Transverse colon (tissue), 4 donors: ENCODE measurements around the gene PAX7. TPM values are rescaled to one million over a fixed set of nuclear protein-coding genes. Genes with fewer than 3 reads are reported as not detected.
"Not testable (repeated sequence)": the region's sequence is repeated elsewhere in the genome, so short reads cannot be mapped to it uniquely, and the experiment has no call there.

ENCODE experiments used
- DNase-seq: peaks from one replicate; pipeline ENCODE4 v3.0.0-alpha.2; 2019
- H3K27ac ChIP-seq, 4 donors: fragments of 200-600 bp; sonication (generic); 2 replicates each; pipeline ENCODE4 v1.5.1; 2016 to 2018; ENCODE audit warnings: inconsistent platforms in 4 of 4
- H3K27me3 ChIP-seq: fragments of 200-600 bp; sonication (generic); 2 replicates; pipeline ENCODE4 v1.5.1; 2017; ENCODE audit warnings: inconsistent platforms
- H3K36me3 ChIP-seq, 4 donors: fragments of 200-600 bp; sonication (generic); 2 replicates each; pipeline ENCODE4 v1.5.1; 2017 to 2019; ENCODE audit warnings: inconsistent platforms in 4 of 4
- H3K4me1 ChIP-seq, 4 donors: fragments of 200-600 bp; sonication (generic); 2 replicates each; pipeline ENCODE4 v1.5.1; 2017 to 2020; ENCODE audit warnings: inconsistent platforms in 4 of 4
- H3K4me3 ChIP-seq, 4 donors: fragments of 200-600 bp; sonication (generic); 1 replicate in 1 of 4; 2 replicates in 3 of 4; pipeline versions ENCODE4 v1.5.1 to v1.6.1; 2017 to 2019; ENCODE audit warnings: inconsistent platforms in 4 of 4
- H3K9me3 ChIP-seq, 2 donors: fragments of 200-600 bp; sonication (generic); 2 replicates each; pipeline ENCODE4 v1.5.1; 2017 to 2019; ENCODE audit warnings: inconsistent platforms in 2 of 2
- CTCF ChIP-seq, 5 experiments: fragments of 200-600 bp in 3 of 5; fragments of 450-650 bp in 2 of 5; sonication (generic) in 3 of 5; IDR thresholded peaks; 1 replicate in 2 of 5; 2 replicates in 3 of 5; pipeline ENCODE4 v1.5.1; 2016 to 2017; ENCODE audit warnings: antibody characterized with exemption in 5 of 5, inconsistent platforms in 3 of 5, mild to moderate bottlenecking in 2 of 5, moderate library complexity in 1 of 5
- EP300 ChIP-seq: sonication (generic); formaldehyde crosslinking; IDR thresholded peaks from one replicate; pipeline ENCODE4 v1.6.1; 2017; ENCODE audit warnings: antibody characterized with exemption, low read depth
- POLR2A ChIP-seq: fragments of 450-650 bp; IDR thresholded peaks from one replicate; pipeline ENCODE4 v1.6.1; 2016; ENCODE audit warnings: antibody characterized with exemption, mild to moderate bottlenecking, moderate library complexity
- POLR2AphosphoS5 ChIP-seq, 3 donors: sonication (generic); formaldehyde crosslinking; IDR thresholded peaks; one replicate each; pipeline ENCODE4 v1.6.1; 2016; ENCODE audit warnings: antibody characterized with exemption in 3 of 3
- WGBS, 2 donors: methylation state at CpG; one replicate each; pipeline ENCODE4 v1.1.5; 2018; ENCODE audit warnings: low coverage in 1 of 2; 5-methylcytosine and 5-hydroxymethylcytosine counted together
- in situ Hi-C, 4 donors: fragments of 200-750 bp; cut with MboI; loops; one replicate each; pipeline versions ENCODE4 v1.15.0 to v1.15.1; 2017; ENCODE audit warnings: low sequenced_read_pairs in 3 of 4, low pct_ligation_motif_present in 1 of 4, low pct_unique_long_range_greater_than_20kb in 1 of 4
- intact Hi-C: fragments of 100-400 bp; cut with DNase I; formaldehyde crosslinking; loops from one replicate; pipeline ENCODE4 v1.15.1; 2023; ENCODE audit warnings: low total_unique reads
- total RNA-seq, 4 donors: library from RNA; depleted of rRNA; stranded (reverse); fragments of >200 nt; gene quantifications; one replicate each; pipeline ENCODE4 v1.1.0, GENCODE V29; 2016

The PAX7 gene
- not detected for total RNA-seq

DNA sequence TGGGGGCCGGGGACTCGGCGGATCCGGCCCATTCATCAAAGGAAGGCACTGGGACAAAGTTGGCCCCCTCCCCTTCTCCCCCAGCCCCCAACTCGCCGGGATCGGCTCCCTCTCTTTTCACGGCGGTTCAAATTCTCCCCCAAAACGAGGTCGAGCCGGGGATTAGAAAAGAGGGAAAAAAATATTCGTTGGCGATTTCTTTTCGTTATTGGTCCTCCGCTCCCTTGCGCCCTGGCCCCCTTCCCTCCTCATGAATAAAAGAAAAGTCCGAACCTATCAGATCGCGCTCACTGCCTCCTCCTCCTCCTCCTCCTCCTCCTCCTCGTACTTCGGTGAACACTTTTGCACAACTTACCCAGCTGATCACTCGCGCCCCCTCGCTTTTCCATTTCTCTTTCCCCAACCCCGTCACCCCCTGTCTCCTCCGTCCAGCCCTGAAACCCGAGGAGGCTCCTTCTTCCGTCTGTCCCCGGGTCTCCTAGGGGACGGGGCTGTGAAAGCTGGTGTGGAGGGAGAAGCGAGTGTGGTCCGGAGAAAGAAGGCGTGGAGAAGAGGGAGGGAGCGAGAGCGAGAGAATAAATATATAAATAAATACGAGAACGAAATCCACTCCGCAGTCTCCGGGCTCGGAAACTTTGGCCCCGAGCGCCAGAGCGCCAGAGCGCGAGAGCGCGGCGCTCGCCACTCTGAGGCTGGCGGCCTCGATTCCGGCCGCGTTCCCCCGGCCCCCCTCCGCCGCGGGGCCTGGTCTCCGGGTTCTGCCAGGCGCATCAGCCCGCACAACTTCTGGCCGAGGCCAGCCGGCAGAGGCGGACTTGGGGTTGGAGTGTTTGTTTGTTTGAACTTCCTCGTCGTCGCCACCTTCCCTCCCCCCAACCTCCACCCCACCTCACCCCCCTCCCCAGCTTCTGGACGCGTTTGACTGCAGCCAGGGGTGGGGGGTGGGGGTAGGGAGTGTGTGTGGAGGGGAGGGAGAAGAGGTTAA, at the start of gene PAX7:
TSS of gene PAX7 (plus strand) at position 336 of the 985 bp plus-strand sequence. CDS start 758 bp downstream, outside the sequence.
- peak within 1 kb of the TSS in 1 of 4 donors; percentile 36 for H3K4me3 ChIP-seq
- intact Hi-C loops, result no loop called here

DNA sequence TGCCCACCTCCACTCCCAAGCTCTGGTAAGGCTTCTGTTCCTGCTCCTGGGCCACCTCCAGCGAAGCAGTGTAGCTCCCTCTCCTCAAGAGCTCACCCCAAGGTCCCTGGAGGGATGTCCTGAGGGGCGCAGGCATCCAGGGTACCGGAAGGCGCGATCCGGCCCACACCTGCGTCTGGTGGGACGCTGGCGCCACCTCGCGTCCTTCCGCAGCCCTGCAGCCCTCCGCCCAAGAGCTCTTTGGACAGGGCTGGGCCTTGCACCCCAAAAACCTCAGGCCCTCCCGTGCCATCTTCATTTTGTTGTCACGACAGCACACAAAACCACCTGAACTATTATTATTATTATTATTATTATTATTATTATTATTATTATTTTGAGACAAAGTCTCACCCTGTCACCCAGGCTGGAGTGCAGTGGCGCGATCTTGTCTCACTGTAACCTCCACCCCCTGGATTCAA, 49.2 kb upstream of the PAX7 start:
- in situ Hi-C loops, result loop anchor here in 1 of 4 donors (25.0 kb wide), 1 partner anchor 669 kb away; no protein-coding TSS in a partner anchor
- TF ChIP-seq CTCF (IDR thresholded peaks at IDR 0.05), result peak; percentile 56 to 85 (median 76)
- TF ChIP-seq EP300, result no peak
- TF ChIP-seq POLR2AphosphoS5 (IDR thresholded peaks at IDR 0.05), result no peak
- no peak for TF ChIP-seq POLR2A
- Histone ChIP-seq H3K27me3 (peaks cover 17% of the 10 kb centered on the region), H3K36me3 (no peaks in the 10 kb centered on the region), H3K4me3 (no peak overlapping the region), H3K9me3 (no peaks in the 10 kb centered on the region), H3K4me1 (no peaks in the 10 kb centered on the region), H3K27ac (no peak overlapping the region)
- DNase-seq, result peak; percentile 15
- 0 to 18% methylated on average over 2 to 15 of the region's 17 CpGs for WGBS, 2 donors
- intact Hi-C loops, result loop anchor here (5.0 kb wide), 1 partner anchor 634 kb away; no protein-coding TSS in a partner anchor

More for the DNA sequence above, at the start of gene PAX7:
- Histone ChIP-seq H3K9me3 (no peaks in the 10 kb centered on the region), H3K27me3 (peaks cover 100% of the 10 kb centered on the region), H3K36me3 (no peaks in the 10 kb centered on the region), H3K4me1 (peaks cover 0 to 10% (median 8%) of the 10 kb centered on the region in 4 donors), H3K27ac (no peak within 1 kb of the TSS)
- DNase-seq, result no peak
- in situ Hi-C loops, result no loop called here
- 14 to 16% methylated on average over 13 to 70 of the region's 70 CpGs for WGBS, 2 donors
- TF ChIP-seq POLR2AphosphoS5 (IDR thresholded peaks at IDR 0.05) (no peak), CTCF (IDR thresholded peaks at IDR 0.05) (no peak), POLR2A (no peak), EP300 (no peak)

DNA sequence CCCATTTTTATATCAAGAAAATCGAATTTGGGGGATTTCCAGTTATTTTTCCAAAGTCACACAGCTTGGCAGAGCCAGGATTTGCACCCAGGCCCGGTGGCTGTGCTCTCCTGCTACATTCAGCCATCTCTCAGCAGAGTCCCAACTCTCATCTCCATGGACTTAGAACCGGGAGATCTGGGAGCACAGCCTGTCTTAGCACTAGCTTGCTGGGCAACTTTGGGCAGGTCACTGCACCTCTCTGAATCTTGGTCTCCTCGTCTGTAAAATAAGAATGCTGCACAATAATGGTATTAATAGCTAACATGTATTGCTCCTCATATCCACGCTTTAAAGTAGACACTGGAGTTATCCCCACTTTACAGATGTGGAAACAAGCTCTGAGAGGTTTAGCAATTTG, 47.8 kb upstream of the PAX7 start:
- Histone ChIP-seq H3K4me1 (no peaks in the 10 kb centered on the region), H3K9me3 (no peaks in the 10 kb centered on the region), H3K27ac (no peak overlapping the region), H3K36me3 (no peaks in the 10 kb centered on the region), H3K27me3 (peaks cover 29% of the 10 kb centered on the region), H3K4me3 (no peak overlapping the region)
- TF ChIP-seq EP300 (no peak), POLR2A (no peak), CTCF (IDR thresholded peaks at IDR 0.05) (no peak), POLR2AphosphoS5 (IDR thresholded peaks at IDR 0.05) (no peak)
- DNase-seq, result no peak
- intact Hi-C loops (loop anchor here (5.0 kb wide), 1 partner anchor 636 kb away; no protein-coding TSS in a partner anchor), in situ Hi-C loops (loop anchor here in 1 of 4 donors (25.0 kb wide), 1 partner anchor 671 kb away; no protein-coding TSS in a partner anchor)
- WGBS, 2 donors, result 46 to 58% methylated on average over 2 to 5 of the region's 5 CpGs

GRCh38 chr1:18583326-18583941, 47.2 kb upstream of the PAX7 start:
- intact Hi-C loops, result loop anchor here (5.0 kb wide), 1 partner anchor 636 kb away; no protein-coding TSS in a partner anchor
- H3K4me1 ChIP-seq, result no peaks in the 10 kb centered on the region
- no peak overlapping the region for H3K4me3 ChIP-seq
- in situ Hi-C loops, result loop anchor here in 1 of 4 donors (25.0 kb wide), 1 partner anchor 671 kb away; no protein-coding TSS in a partner anchor
- peaks cover 31% of the 10 kb centered on the region for H3K27me3 ChIP-seq
- no peaks in the 10 kb centered on the region for H3K36me3 ChIP-seq
- 74% methylated on average over 4 of the region's 7 CpGs; no CpG with 5 or more reads in 1 of the 2 donors for WGBS, 2 donors
- H3K27ac ChIP-seq, result no peak overlapping the region
- H3K9me3 ChIP-seq, result no peaks in the 10 kb centered on the region
- no peak for DNase-seq
- TF ChIP-seq CTCF (IDR thresholded peaks at IDR 0.05), result no peak
- TF ChIP-seq POLR2A, result no peak
- no peak for TF ChIP-seq POLR2AphosphoS5 (IDR thresholded peaks at IDR 0.05)
- no peak for TF ChIP-seq EP300

- DNase-seq, intact Hi-C loops, H3K27ac ChIP-seq, H3K36me3 ChIP-seq, H3K4me1 ChIP-seq, H3K9me3 ChIP-seq, H3K4me3 ChIP-seq: not testable (repeated sequence)
- H3K27me3 ChIP-seq, result peaks cover 35% of the 10 kb centered on the region
- in situ Hi-C loops, result loop anchor here in 2 of 4 donors (5.0 to 25.0 kb wide), 2 partner anchors 236 to 674 kb away; no protein-coding TSS in a partner anchor
- WGBS, 2 donors, result 69 to 85% methylated on average over 3 to 4 of the region's 4 CpGs
Measured at GRCh38 chr1:18586016-18586415, 44.6 kb upstream of the PAX7 start.
